ENCODE results near the gene PTPRF. TPM values are rescaled to one million over a fixed set of nuclear protein-coding genes. Genes with fewer than 3 reads are reported as not detected.

PTPRF gene
- polyA plus RNA-seq, 3 donors: not detected

GRCh38 chr1:43482215-43482614, 48.5 kb upstream of the PTPRF start:
- Histone ChIP-seq H3K9ac (ENCODE audit: insufficient read depth, low read length, poor library complexity, severe bottlenecking) (no peak overlapping the region), H4K20me1 (ENCODE audit: insufficient read depth, low read length) (no peaks in the 10 kb centered on the region), H2AFZ (ENCODE audit: insufficient read depth, low read depth, low read length, poor library complexity, severe bottlenecking) (no peak overlapping the region), H3K9me3 (replicated peaks in 1 of 2; ENCODE audit: control insufficient read depth in 1 of 2, insufficient read depth in 1 of 2, low read length in 2 of 2) (peaks cover under 1 to 5% of the 10 kb centered on the region in 2 donors), H3K27me3 (ENCODE audit: control insufficient read depth in 2 of 2, insufficient read depth in 2 of 2, low read length in 2 of 2) (no peaks in the 10 kb centered on the region), H3K36me3 (replicated peaks in 1 of 2; ENCODE audit: control insufficient read depth in 1 of 2, insufficient read depth in 2 of 2, low read length in 2 of 2) (no peaks in the 10 kb centered on the region), H3K4me3 (replicated peaks in 1 of 3; ENCODE audit: low read depth in 2 of 3, low read length in 3 of 3) (no peak overlapping the region), H3K4me2 (replicated peaks; ENCODE audit: extremely low read depth, low read length, poor library complexity, severe bottlenecking) (no peak overlapping the region), H3K4me1 (ENCODE audit: control insufficient read depth in 1 of 2, insufficient read depth in 2 of 2, low read length in 2 of 2) (no peaks in the 10 kb centered on the region), H3K27ac (ENCODE audit: low read depth in 1 of 2, low read length in 2 of 2) (no peak overlapping the region), H3K79me2 (ENCODE audit: insufficient read depth, low read length) (no peaks in the 10 kb centered on the region)
- H3K9me3 Mint-ChIP-seq: peaks cover 2 to 18% (median 7%) of the 10 kb centered on the region in 7 donors
- WGBS (ENCODE audit: insufficient coverage): no CpG with 5 or more reads among the region's 1 CpG
- no peak overlapping the region for H3K27ac Mint-ChIP-seq
- peaks cover 9% of the 10 kb centered on the region for H3K4me1 Mint-ChIP-seq
- H3K4me3 Mint-ChIP-seq: no peak overlapping the region
- intact Hi-C loops (cut with micrococcal nuclease): no loop called here
- TF ChIP-seq CTCF (IDR thresholded peaks at IDR 0.05): no peak
- H3K27me3 Mint-ChIP-seq (ENCODE audit: low read depth in 3 of 3): peaks cover 0 to 3% (median 2%) of the 10 kb centered on the region in 3 donors
- DNase-seq: no peak
- H3K36me3 Mint-ChIP-seq: no peaks in the 10 kb centered on the region

DNA sequence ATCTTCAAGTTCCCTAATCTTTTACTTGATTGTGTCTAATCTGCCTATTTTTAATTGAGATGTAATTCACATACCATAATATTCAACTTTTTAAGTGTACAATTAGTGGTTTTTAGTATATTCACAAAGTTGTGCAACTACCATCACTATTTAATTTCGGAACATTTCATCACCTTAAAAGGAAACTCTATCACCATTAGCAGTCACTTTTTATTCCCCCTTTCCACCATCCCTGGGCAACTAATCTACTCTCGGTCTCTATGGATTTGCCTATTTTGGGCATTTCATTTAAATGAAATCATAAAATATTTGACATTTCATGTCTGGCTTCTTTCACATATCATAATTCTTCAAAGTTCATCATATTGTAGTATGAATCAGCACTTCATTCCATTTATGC, 46.3 kb upstream of the PTPRF start:
- H3K4me3 ChIP-seq (replicated peaks in 1 of 3; ENCODE audit: low read depth in 2 of 3, low read length in 3 of 3): no peak overlapping the region
- H2AFZ ChIP-seq (ENCODE audit: insufficient read depth, low read depth, low read length, poor library complexity, severe bottlenecking): no peak overlapping the region
- DNase-seq: no peak
- WGBS (ENCODE audit: insufficient coverage): no CpG with 5 or more reads among the region's 2 CpGs
- peaks cover 13% of the 10 kb centered on the region in 2 donors for H3K9me3 ChIP-seq (replicated peaks in 1 of 2; ENCODE audit: control insufficient read depth in 1 of 2, insufficient read depth in 1 of 2, low read length in 2 of 2)
- Mint-ChIP-seq H3K36me3 (no peaks in the 10 kb centered on the region), H3K9me3 (peaks cover 7 to 38% (median 28%) of the 10 kb centered on the region in 7 donors), H3K27me3 (ENCODE audit: low read depth in 3 of 3) (peaks cover 0 to 4% (median 2%) of the 10 kb centered on the region in 3 donors), H3K4me1 (peaks cover 9% of the 10 kb centered on the region), H3K27ac (no peak overlapping the region), H3K4me3 (no peak overlapping the region)
- no peak for TF ChIP-seq CTCF (IDR thresholded peaks at IDR 0.05)
- no peaks in the 10 kb centered on the region for H3K36me3 ChIP-seq (replicated peaks in 1 of 2; ENCODE audit: control insufficient read depth in 1 of 2, insufficient read depth in 2 of 2, low read length in 2 of 2)
- no peak overlapping the region for H3K4me2 ChIP-seq (replicated peaks; ENCODE audit: extremely low read depth, low read length, poor library complexity, severe bottlenecking)
- H3K79me2 ChIP-seq (ENCODE audit: insufficient read depth, low read length): no peaks in the 10 kb centered on the region
- intact Hi-C loops (cut with micrococcal nuclease): no loop called here
- H3K27ac ChIP-seq (ENCODE audit: low read depth in 1 of 2, low read length in 2 of 2): no peak overlapping the region
- no peak overlapping the region for H3K9ac ChIP-seq (ENCODE audit: insufficient read depth, low read length, poor library complexity, severe bottlenecking)
- no peaks in the 10 kb centered on the region for H4K20me1 ChIP-seq (ENCODE audit: insufficient read depth, low read length)
- no peaks in the 10 kb centered on the region for H3K4me1 ChIP-seq (ENCODE audit: control insufficient read depth in 1 of 2, insufficient read depth in 2 of 2, low read length in 2 of 2)
- H3K27me3 ChIP-seq (ENCODE audit: control insufficient read depth in 2 of 2, insufficient read depth in 2 of 2, low read length in 2 of 2): no peaks in the 10 kb centered on the region
